HepG2 (cell line): ENCODE measurements around the gene AK8. TPM values are rescaled to one million over a fixed set of nuclear protein-coding genes. Genes with fewer than 3 reads are reported as not detected.

Experiments used
- KIAA2018 ChIP-seq: sonication (generic); formaldehyde crosslinking; IDR thresholded peaks from 2 replicates; pipeline ENCODE4 v1.5.0; 2020; ENCODE audit warnings: mild to moderate bottlenecking, missing genetic modification reagents, borderline replicate concordance
- ZNF335 ChIP-seq: sonication (generic); formaldehyde crosslinking; IDR thresholded peaks from 2 replicates; pipeline ENCODE4 v1.4.0; 2020; ENCODE audit warnings: missing genetic modification reagents
- polyA plus RNA-seq, 8 experiments: library from polyadenylated mRNA; depleted of rRNA in 3 of 8; stranded (reverse) in 7 of 8; unstranded in 1 of 8; fragments of >200 nt; fragmentation: Illumina TruSeq in 4 of 8; extraction: Trizol in 4 of 8; gene quantifications; 2 replicates each; pipeline versions ENCODE4 v1.2.1 to v1.2.3, GENCODE V29; 2011 to 2016; ENCODE audit warnings: low read depth in 4 of 8, missing spikeins in 1 of 8, mixed read lengths in 1 of 8; ENCODE audit not compliant: insufficient read depth in 1 of 8
- total RNA-seq, 5 experiments: library from RNA; depleted of rRNA; stranded (reverse); fragments of >200 nt; fragmentation: Illumina TruSeq; extraction: Trizol; gene quantifications; 2 replicates each; pipeline ENCODE4 v1.2.3, GENCODE V29; 2016; ENCODE audit warnings: low read depth in 1 of 5
- TF ChIP-seq, protein P1 (sequence below): sonication (generic); formaldehyde crosslinking; IDR thresholded peaks from 2 replicates; pipeline ENCODE4 v1.5.1; 2020; ENCODE audit warnings: missing genetic modification reagents, mild to moderate bottlenecking, borderline replicate concordance

The AK8 gene
- total and polyA plus RNA-seq, 2 of the 13 experiments (the other 11 are each of a cell fraction or from before 2014, with no cell fraction given): 0.11 TPM; not detected in 1

GRCh38 chr9:132729235-132729890 is 148.7 kb downstream of the AK8 start (continued):
- TF ChIP-seq, protein P1, sequence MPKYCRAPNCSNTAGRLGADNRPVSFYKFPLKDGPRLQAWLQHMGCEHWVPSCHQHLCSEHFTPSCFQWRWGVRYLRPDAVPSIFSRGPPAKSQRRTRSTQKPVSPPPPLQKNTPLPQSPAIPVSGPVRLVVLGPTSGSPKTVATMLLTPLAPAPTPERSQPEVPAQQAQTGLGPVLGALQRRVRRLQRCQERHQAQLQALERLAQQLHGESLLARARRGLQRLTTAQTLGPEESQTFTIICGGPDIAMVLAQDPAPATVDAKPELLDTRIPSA: no peak
- no peak for TF ChIP-seq KIAA2018 (CRISPR knock-in tag)
- no peak for TF ChIP-seq ZNF335
- TF ChIP-seq, all 625 proteins: peak for 0
